Tibial nerve (tissue), 4 donors: ENCODE data around the gene COPS7B. TPM values are rescaled to one million over a fixed set of nuclear protein-coding genes. Genes with fewer than 3 reads are reported as not detected.

Source experiments
- DNase-seq, 2 donors: peaks; one replicate each; pipeline ENCODE4 v3.0.0-alpha.2; 2019; ENCODE audit warnings: low spot score in 2 of 2
- H3K27ac ChIP-seq, 4 donors: fragments of 200-600 bp; sonication (generic) in 3 of 4; one replicate each; pipeline ENCODE4 v1.5.1; 2017 to 2019; ENCODE audit warnings: mild to moderate bottlenecking in 1 of 4
- H3K27me3 ChIP-seq, 2 donors: fragments of 200-600 bp; sonication (generic) in 1 of 2; one replicate each; pipeline versions ENCODE4 v1.5.1 to v1.6.0; 2017 to 2019
- H3K36me3 ChIP-seq, 3 donors: fragments of 200-600 bp; sonication (generic); one replicate each; pipeline ENCODE4 v1.5.1; 2018 to 2019
- H3K4me1 ChIP-seq, 4 donors: fragments of 200-600 bp; sonication (generic) in 3 of 4; one replicate each; pipeline ENCODE4 v1.5.1; 2017 to 2019
- H3K4me3 ChIP-seq, 4 donors: fragments of 200-600 bp; sonication (generic) in 3 of 4; one replicate each; pipeline ENCODE4 v1.5.1; 2017 to 2019; ENCODE audit warnings: mild to moderate bottlenecking in 1 of 4, moderate library complexity in 1 of 4
- H3K9me3 ChIP-seq, 4 donors: fragments of 200-600 bp; sonication (generic) in 3 of 4; one replicate each; pipeline ENCODE4 v1.5.1; 2017 to 2019
- CTCF ChIP-seq, 5 experiments: fragments of 200-600 bp in 3 of 5; fragments of 450-650 bp in 2 of 5; sonication (generic) in 3 of 5; IDR thresholded peaks; one replicate each; pipeline ENCODE4 v1.5.1; 2016 to 2019; ENCODE audit warnings: antibody characterized with exemption in 5 of 5, mild to moderate bottlenecking in 3 of 5, moderate library complexity in 2 of 5
- EP300 ChIP-seq, 2 donors: sonication (generic); formaldehyde crosslinking; IDR thresholded peaks; one replicate each; pipeline ENCODE4 v1.6.1; 2017; ENCODE audit warnings: antibody characterized with exemption in 2 of 2, mild to moderate bottlenecking in 1 of 2
- POLR2A ChIP-seq, 2 donors: fragments of 450-650 bp; IDR thresholded peaks; one replicate each; pipeline ENCODE4 v1.6.1; 2017; ENCODE audit warnings: antibody characterized with exemption in 2 of 2, mild to moderate bottlenecking in 2 of 2, moderate library complexity in 2 of 2
- WGBS, 2 donors: methylation state at CpG; one replicate each; pipeline ENCODE4 v1.1.5; 2018; 5-methylcytosine and 5-hydroxymethylcytosine counted together
- total RNA-seq, 4 donors: library from RNA; depleted of rRNA; stranded (reverse); fragments of >200 nt; gene quantifications; one replicate each; pipeline ENCODE4 v1.1.0, GENCODE V29; 2016

COPS7B gene
- total RNA-seq, 4 donors from 2014 or later = 26.0 to 89.4 (median 42.5) TPM

GRCh38 chr2:231751042-231751815, 35.0 kb upstream of the COPS7B start:
- Histone ChIP-seq H3K36me3 (no peaks in the 10 kb centered on the region), H3K4me3 (no peak overlapping the region), H3K9me3 (no peaks in the 10 kb centered on the region), H3K4me1 (no peaks in the 10 kb centered on the region), H3K27ac (no peak overlapping the region), H3K27me3 (no peaks in the 10 kb centered on the region)
- no peak for DNase-seq
- 88 to 90% methylated on average over 4 of the region's 4 CpGs for WGBS, 2 donors
- TF ChIP-seq CTCF (IDR thresholded peaks at IDR 0.05) (no peak), EP300 (IDR thresholded peaks at IDR 0.05) (no peak), POLR2A (IDR thresholded peaks at IDR 0.05) (no peak)

- DNase-seq = no peak
- Histone ChIP-seq H3K27me3 (no peaks in the 10 kb centered on the region), H3K36me3 (no peaks in the 10 kb centered on the region), H3K27ac (no peak overlapping the region), H3K4me3 (no peak overlapping the region), H3K4me1 (no peaks in the 10 kb centered on the region), H3K9me3 (no peaks in the 10 kb centered on the region)
- 89% methylated on average over 2 of the region's 2 CpGs for WGBS, 2 donors
- no peak for TF ChIP-seq CTCF (IDR thresholded peaks at IDR 0.05)
- no peak for TF ChIP-seq EP300 (IDR thresholded peaks at IDR 0.05)
- TF ChIP-seq POLR2A (IDR thresholded peaks at IDR 0.05) = no peak
These were observed 34.2 kb upstream of the COPS7B start for GRCh38 chr2:231752061-231752460.

DNA sequence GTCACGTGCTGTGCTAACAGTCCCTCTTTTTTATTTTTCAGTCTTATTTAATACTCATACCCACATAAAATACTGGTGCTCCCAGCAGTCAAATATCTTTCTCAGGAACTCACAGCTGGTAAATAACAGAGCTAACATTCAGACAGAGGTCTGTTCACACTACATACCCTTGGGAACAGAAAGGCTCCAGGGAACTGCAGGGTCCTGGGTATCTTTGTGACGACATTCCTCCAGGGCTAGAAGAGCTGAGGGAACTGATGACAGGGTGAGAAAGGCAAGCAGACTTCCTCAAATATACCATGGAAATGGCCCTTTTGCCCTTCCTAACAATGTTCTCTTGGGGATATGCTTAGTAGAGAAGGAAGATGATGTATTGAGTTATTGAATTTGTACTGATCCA, 24.5 kb upstream of the COPS7B start:
- 58 to 65% methylated on average over 2 of the region's 2 CpGs for WGBS, 2 donors
- Histone ChIP-seq H3K36me3 (no peaks in the 10 kb centered on the region), H3K27ac (no peak overlapping the region), H3K4me3 (no peak overlapping the region), H3K9me3 (no peaks in the 10 kb centered on the region), H3K4me1 (no peaks in the 10 kb centered on the region), H3K27me3 (no peaks in the 10 kb centered on the region)
- no peak for DNase-seq
- TF ChIP-seq POLR2A (IDR thresholded peaks at IDR 0.05) (no peak), CTCF (IDR thresholded peaks at IDR 0.05) (no peak), EP300 (IDR thresholded peaks at IDR 0.05) (no peak)

DNA sequence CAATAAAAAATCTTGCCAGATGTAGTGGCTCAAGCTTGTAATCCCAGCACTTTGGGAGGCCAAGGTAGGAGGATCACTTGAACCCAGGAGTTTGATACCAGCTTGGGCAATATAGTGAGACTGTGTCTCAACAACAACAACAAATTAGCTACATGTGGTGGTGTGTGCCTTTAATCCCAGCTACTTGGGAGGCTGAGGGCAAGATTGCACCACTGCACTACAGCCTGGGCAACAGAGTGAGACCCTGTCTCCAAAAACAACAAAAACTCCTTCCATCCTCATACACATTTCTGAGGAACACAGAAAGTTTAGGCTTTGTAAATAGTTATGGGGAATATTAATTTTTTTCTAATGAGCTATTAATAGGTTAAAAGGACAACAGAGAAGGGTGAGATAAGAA, 22.1 kb upstream of the COPS7B start:
- no peak overlapping the region for H3K4me3 ChIP-seq
- no peak overlapping the region for H3K27ac ChIP-seq
- no peaks in the 10 kb centered on the region for H3K27me3 ChIP-seq
- TF ChIP-seq CTCF (IDR thresholded peaks at IDR 0.05) (no peak), EP300 (IDR thresholded peaks at IDR 0.05) (no peak), POLR2A (IDR thresholded peaks at IDR 0.05) (no peak)
- no peak for DNase-seq
- no peaks in the 10 kb centered on the region for H3K36me3 ChIP-seq
- no peaks in the 10 kb centered on the region for H3K4me1 ChIP-seq
- no peaks in the 10 kb centered on the region for H3K9me3 ChIP-seq

DNA sequence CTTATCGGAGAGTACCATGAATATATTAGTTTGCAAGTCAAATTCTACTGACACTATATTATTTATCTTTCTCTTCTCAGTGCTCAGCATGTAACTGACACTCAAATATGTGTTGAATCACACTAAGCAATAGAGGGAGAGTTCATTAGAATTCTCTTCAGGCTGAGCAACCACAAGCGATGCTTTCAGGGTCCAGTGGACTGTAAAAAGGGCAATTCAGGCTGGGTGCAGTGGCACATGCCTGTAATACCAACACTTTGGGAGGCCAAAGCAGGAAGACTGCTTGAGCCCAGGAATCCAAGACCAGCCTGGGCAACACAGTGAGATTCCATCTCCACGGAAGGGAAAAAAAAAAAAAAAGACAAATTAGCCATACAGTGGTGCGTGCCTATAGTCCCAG, 21.5 kb upstream of the COPS7B start:
- Histone ChIP-seq H3K4me1 (no peaks in the 10 kb centered on the region), H3K27me3 (no peaks in the 10 kb centered on the region), H3K9me3 (no peaks in the 10 kb centered on the region), H3K36me3 (no peaks in the 10 kb centered on the region), H3K27ac (no peak overlapping the region), H3K4me3 (no peak overlapping the region)
- TF ChIP-seq CTCF (IDR thresholded peaks at IDR 0.05) = no peak
- WGBS, 2 donors = 65 to 66% methylated on average over 4 of the region's 4 CpGs
- no peak for DNase-seq
